ENCODE measurements around the gene LIMA1.

DNA sequence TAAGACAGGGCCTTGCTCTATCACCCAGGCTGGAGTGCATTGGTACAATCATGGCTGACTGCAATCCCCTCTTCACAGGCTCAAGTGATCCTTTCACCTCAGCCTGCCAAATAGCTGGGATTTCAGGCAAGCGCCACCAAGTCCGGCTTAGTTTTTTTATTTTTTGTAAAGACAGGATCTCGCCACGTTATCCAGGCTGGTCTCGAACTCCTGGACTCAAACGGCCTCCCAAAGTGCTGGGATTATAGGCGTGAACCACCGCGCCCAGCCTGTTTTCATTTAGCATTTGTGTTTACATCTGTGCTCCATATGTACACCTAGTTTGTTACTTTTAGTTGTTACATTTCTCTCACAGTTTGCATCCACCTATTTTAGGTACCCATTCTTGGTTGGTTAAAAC is 32.5 kb upstream of the LIMA1 start:
- TF ChIP-seq POLR2A (IDR thresholded peaks at IDR 0.05; ENCODE audit: low read length) = no peak
- no peak for TF ChIP-seq GATA1 (IDR thresholded peaks at IDR 0.05; ENCODE audit: low read depth, low read length)

Data from erythroblast (primary cell).